HG03521 (cell line): ENCODE measurements around the gene ATXN3.

Experiments used
- ATAC-seq: cut with Tn5 transposase; IDR thresholded peaks from one replicate; pipeline ENCODE4 v1.9.1; 2021; ENCODE audit warnings: mild to moderate bottlenecking, moderate library complexity; ENCODE audit not compliant: unreplicated experiment

The ATXN3 gene

DNA sequence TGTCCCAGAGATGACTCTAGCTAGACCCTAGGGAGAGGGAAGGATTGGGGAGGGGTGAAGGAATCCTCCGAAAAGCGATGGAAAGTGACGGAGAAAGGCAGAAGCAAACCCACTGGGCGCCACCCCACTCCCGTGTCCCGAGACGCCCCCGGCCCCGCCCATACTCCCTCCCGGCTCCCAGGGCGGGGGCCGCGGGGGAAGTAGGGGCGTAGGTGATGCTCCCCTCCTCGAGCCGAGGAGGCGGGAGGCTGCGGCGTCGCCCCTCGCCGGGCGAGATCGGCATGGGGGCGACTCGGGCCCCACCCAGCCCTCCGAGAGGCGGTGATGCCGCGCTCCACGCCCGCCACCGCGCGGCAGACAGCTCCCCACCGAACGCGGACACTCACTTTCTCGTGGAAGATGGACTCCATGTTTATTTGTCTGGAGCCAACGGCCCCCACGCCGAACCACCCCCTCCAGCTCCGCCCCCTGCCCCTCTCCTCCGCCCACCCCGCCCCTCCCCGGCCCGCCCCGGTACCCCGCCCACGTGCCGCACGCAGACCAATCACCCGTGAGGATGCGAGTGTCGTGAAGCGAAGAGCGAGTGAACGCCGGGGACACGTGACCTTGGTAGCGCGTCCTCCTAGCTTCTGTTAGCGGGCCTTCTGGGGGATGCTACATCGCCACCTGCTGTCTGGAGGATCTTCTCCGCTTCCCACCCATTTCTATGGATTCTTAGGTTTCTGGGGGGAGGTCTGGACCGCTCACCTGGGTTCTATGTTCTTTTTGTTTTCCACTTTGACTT lies at the start of gene ATXN3:
TSS of gene ATXN3 (minus strand) at position 440 of the 784 bp plus-strand sequence. CDS start at position 410, 30 bp downstream.
- ATAC-seq: peak; percentile 93

DNA sequence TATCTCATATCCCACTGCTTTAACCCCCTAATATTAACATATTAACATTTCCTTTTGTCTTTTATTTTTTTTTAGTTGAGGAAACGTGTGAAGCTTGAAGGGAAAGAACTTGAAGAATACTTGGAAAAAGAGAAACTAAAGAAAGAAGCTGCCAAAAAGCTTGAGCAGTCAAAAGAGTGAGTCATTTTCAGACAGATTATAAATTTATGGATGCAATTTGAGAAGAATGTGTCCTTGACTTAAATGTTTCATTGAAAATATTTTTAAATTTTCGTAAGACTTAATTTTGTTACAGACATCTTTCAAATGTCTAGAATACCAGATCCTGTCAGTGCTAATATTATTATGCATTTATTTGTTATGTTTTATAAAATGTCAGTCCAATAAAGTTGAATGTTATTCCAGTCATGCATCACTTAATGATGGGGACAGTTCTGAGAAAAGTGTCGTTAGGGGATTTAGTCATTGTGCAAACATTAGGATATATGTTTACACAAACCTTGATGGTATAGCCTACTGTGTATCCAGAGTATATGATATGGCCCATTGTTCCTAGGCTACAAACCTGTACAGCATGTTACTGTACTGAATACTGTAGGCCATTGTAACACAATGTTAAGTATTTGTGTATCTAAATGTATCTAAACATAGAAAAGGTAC lies 48.0 kb upstream of the ATXN3 start:
- no peak for ATAC-seq

DNA sequence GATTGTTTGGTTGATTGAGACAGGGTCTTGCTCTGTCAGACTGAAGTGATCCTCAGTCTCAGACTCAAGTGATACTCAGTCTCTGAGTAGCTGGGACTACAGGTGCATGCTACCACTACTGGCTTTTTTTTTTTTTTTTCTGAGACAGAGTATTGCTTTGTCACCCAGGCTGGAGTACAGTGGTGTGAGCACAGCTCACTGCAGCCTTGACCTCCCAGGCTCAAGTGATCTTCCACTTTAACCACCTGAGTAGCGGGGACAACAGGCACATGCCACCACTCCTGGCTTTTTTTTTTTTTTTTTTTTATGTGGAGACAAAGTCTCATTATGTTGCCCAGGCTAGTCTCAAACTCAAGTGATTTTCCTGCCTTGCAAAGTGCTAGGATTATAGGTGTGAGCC lies 47.2 kb upstream of the ATXN3 start:
- ATAC-seq: no peak

DNA sequence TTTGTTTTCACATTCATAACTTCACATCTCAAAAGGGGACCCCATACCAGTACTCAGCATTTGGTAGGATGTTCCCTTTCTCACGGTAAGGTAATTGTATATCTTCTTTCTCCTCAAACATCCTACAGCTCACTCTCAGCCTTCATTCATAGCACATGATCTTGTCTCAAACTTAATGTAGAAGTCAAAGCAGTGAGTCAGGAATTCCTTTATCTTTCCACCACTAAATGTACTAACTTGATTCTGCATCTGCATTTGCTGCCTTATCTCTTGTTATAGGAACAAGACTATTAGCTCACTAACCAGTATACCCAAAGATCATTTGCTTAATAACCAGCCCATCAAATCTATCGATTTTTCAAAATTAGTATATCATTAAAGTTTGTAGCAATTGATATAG lies 38.3 kb upstream of the ATXN3 start:
- no peak for ATAC-seq

DNA sequence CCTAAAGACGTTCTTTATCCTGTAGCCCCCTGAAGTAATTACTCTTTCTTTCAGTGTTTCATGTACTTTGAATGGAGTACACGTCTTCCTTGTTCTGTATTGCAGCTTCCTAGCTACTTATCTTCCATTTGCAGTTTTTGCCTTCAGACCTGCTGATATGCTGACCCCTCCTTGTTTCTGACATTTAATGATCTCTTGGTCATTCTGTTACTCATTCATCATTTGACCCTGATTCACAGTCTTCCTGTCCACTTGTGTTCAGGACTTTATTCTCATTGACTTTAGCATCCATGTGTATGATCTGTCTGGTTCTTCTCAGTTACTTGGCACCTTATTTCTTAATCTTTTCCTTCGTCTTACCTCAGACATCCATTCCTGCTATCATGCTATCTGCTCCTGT lies 37.6 kb upstream of the ATXN3 start:
- ATAC-seq: no peak

DNA sequence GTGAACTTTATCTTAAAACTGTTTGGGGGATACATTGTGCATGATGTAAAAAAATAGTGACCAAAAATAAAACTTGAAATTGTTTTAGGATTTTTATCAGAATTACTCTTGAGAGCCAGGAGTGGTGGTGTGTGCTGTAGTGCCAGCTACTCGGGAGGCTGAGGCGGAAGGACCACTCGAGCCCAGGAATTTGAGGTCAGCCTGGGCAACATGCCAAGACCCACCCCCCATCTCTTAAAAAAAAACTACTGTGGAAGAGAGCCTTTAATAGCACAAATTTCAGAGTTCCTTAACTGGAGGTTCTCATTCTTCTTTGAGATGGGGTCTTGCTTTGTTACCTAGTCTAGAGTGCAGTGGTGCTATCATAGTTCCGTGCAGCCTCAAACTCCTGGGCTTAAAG lies 36.9 kb upstream of the ATXN3 start:
- ATAC-seq: no peak

DNA sequence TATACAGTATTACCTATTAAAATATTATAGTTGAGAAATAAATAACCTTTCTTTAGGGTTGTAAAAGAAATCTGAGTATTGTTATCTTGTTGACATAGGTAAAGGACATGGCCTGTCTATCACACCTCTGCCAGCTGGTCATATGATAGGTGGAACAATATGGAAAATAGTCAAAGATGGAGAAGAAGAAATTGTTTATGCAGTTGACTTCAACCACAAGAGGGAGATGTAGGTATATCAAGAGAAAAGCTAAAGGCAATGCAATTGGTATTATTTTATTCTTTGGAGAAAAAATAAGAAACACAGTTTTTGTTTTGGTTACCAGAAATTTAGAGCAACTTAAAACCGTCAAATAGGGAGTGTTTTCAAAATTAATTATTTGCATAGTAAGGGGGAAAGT lies 28.9 kb upstream of the ATXN3 start:
- ATAC-seq: no peak

DNA sequence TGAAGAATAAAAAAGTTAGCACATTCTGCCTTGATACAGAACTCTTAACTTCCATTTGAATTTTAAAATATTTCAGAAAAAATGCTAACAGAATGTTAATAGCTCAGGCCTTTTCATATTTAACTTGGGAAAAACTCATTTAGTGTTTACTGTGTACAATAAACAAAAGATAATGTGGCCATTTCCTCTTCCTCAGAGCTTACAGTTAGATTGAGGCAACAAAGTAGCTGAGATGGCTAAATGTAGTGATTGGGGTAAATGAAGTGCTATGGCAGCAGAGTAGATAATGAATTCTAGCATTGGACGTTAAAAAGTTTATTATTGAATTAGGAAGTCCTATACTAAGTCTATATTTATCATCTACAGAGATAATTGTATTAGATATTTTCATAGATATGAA lies 28.1 kb upstream of the ATXN3 start:
- no peak for ATAC-seq

DNA sequence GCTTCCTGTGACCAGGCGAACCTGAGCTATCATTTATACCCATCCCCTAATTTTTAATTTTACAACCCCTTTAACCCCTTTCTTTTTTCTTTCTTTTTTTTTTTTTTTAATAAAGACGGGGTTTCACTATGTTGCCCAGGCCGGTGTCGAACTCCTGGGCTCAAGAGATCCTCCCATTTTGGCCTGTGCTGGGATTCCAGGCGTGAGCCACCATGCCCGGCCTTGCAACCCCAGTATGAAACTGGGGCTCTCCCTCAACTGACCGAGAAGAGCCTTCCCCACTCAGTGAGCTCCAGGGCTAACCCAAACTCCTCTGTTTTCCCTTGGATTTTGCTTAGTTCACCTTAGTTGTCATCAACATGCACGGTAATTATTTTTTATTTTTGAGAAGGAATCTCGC lies 16.4 kb upstream of the ATXN3 start:
- ATAC-seq: no peak

DNA sequence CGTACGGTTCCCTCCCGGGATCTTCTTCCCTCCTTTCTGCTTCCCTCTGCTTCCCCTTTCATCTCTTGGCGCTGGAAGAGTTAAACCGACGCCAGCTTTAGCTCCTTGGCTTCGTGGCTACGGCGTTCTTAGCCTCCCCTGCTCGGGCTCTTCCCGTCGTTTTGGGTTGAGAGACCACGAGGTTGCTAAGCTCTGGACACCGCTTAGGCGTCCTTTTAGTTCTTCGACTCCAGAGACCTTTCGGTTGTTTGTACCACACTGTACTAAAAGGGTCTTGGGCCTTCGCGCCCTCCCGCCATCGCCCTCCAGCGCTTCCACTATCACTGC lies 15.9 kb upstream of the ATXN3 start:
- peak; percentile 8 for ATAC-seq

DNA sequence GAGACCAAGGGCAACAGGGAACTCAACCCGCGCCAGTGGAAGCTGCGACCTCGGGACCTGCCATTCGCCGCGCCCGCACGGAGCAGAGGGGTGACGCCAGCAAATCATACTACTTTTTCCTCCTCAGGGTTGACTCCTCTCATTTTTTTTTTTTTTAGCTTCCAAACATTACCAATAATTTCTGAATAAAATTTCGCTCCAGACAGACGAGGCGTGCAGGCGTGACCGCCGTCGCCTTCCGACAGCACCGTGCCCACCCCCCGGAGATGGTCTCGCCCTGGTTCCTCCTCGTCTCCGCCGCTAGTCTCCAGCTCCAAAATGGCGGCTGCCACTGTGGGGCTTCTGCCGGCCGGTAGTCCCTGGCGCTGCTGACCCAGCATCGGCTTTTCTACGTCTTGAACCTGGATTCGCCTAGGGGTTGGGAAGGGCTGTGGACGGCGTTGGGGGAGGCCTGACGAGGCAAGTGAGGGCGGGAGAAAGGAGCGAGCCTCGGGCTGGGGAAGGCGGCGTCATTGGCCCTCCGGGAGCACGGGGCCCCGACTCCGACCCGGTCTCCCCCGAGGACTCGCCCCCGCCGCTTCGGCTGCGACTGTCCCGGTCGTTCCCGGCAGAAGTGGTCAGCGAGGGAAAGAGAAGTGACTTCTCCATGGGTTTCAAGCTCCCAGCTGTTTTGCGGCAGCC lies 15.4 kb upstream of the ATXN3 start, which contains the start of the genes CPSF2 and NDUFB1:
TSS of gene CPSF2 (plus strand) at position 300 of the 681 bp plus-strand sequence. CDS start 9,016 bp downstream, outside the sequence.
TSS of gene NDUFB1 (minus strand) at position 37 of the 681 bp plus-strand sequence. CDS start 4,069 bp downstream, outside the sequence.
- ATAC-seq: peak; percentile 91

DNA sequence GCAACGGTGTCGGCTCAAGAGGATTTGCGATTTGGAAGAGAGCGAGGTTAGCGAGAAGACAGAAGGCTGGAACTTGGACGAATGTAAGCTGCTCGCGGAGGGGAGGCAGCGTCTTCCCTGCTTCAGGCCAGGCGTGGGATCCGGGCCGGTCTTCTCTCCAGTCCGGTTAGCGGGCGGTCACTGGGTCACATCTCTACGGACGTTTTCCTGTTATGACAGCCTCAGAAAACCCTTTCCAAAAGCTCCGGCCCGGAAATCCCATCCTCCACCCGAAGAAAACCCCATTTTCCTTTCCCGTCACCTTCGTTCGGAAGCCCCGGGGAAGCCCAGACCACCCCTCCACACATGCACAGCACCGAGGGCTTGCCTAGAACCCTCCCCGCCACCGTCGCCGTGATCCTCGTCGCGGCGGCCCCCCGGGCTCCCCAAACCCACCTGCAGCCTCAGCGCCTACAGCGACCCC lies 14.9 kb upstream of the ATXN3 start:
- no peak for ATAC-seq

DNA sequence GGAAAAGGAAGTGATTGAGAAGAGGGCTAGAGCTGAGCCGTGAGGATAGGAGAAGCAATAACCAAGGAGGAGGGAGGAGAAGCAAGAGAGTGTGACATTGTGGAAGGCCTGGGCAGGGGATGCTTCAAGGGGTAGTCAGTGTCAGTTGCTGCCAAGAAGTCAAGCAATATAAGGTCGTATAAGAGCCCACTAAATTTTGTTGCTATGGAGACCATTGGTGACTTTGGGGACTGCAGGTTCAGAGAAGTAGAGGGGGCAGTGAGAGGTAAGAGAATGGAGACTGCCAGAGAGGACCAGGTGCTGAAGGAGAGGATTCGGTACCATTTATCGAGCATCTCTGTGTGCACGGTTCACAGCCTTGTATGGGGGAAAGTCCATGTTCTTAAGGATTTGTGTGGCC lies 3.1 kb upstream of the ATXN3 start:
- no peak for ATAC-seq

DNA sequence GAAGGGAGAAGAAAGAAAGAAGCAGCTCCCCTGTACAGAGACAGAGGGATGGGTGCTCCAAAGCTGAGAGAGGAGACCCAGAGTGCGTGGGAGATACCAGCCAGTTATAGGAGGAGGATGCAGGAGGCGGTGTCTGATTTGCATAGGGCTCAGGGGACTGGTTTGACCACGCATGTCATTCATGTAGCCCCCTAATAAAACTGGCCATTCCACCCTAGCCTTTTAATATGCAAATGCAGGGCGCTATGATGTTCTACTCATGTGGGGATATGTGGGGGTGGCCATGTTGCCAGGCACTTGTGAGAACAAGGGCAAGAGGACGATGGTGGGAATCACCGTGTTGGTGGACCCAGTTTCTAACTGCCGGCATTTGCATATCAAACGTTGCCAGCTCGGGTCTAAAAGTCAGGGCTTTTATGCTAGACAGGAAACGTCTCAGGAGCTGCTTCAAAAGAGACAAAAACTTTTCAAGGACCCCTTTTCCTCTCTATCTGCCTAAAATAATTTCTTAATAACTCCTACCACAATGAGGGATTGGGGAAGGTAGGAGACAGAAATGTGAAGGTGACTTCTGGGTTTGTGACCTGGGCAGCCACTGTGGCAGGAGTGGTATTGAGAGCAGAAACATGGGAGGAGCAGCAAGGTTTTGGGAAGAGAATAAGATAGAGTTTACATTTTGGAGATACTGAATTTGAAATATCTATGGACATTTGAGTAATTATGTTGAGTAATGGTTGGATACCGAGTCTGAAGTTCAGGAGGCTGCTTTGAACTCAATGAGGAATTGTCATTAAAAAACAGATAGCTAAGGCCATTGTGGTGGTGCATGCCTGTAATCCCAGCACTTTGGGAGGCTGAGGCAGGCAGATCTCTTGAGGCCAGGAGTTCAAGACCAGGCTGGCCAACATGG lies 2.2 kb upstream of the ATXN3 start:
- no peak for ATAC-seq

DNA sequence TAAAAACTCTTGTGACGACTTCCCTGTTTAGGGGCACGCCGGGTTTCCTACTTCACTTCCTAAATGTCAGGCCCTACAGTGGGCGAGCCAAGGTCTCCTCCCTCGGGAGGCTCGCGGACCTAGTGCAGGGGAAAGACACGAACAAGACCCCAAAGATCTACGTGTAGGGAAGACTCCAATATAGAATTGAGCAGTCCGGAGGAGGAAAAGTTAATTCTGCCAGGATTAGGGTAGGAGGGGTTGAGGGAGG lies 564 bp downstream of the ATXN3 start:
- peak; percentile 7 for ATAC-seq

DNA sequence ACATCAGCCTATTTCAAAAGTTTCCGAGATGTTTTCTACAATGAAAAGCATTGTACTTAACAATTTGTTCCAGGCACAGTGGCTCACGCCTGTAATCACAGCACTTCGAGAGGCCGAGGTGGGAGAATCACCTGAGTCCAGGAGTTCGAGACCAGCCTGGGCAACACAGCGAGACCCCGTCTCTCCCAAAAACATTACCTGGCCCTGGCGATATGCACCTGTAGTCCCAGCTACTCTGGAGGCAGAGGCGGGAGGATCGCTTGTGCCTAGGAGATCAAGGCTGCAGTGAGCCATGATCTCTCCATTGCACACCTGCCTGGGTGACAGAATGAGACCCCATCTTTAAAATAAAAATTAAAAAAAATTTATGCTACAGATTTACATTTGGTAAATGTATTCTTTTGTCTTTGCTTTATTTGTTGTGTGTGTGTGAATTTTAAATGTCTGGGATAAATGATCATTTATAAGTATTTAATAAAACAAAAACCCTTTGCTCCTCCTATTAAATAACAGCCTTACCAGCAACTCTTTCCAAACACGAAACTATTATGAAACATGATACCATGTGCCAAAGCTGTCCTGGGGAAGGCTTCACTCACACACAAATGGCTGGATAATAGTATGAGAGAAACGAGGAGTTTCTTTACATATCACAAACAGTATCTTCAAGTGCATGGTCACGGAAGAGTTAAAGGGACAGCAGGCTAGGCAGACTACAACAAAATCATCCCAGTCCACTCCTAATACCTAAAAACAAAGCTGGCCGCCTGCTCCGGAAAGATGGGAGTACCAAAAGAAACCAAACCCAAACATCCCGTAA lies 1.1 kb downstream of the ATXN3 start:
- no peak for ATAC-seq

DNA sequence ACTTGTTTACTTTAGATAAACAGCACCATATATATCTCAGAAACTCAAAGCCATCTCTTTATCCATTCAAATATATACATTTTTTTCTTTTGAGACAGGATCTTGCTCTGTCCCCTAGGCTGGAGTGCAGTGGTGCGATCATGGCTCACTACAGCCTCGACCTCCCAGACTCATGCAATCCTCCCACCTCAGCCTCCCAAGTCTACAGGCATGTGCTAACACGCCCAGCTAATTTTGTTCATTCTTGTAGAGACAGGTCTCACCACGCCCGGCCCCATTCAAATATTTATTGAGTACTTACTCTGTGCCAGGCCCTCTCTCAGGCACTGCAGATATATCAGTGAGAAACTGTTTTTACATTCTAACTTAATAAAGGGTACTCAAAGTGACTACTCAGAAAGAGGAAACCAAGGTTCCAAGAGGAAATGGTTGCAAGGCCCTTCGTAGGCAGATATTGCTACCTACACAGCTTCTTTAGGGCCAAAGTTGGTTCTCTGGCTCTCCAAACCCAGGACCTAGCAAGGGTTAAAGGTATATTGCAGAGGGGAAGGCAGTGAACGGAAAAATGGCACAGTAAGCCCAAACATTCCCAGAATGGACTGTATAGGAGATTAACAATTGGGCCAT lies 2.9 kb downstream of the ATXN3 start:
- no peak for ATAC-seq

DNA sequence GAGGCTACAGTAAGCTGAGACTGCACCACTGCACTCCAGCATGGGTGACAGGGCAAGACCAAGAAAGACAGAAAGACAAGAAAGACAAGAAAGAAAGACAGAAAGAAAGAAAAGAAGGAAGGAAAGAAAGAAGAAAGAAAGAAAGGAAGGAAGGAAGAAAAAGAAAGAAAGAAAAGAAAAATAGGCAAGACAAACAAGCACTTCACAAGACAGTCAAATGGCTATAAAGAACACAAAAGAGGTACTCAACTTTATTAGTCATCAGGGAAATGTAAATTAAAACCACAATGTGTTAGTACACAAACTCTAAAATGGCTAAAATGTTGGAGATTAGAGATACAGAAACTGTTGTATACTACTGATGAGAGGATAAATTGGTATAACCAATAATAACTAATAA lies 6.6 kb downstream of the ATXN3 start:
- no peak for ATAC-seq

DNA sequence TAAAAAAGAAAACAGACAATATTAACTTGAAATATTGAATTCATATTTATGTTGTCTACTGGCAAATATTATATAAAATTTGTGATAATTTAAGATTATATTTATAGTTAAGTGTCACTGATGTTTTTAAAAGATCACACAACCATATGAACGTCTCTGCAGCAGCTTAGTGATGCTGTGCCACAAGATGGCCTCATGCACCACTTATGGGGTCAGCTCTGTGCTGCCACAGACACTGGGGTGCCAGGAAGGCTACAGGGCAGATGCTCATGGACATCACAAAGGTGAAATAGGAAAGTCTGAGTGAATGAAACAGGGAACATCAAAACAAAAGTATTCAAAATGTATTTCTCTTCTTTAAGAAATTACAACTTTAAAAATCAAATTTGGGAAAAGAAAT lies 13.1 kb downstream of the ATXN3 start:
- ATAC-seq: no peak

DNA sequence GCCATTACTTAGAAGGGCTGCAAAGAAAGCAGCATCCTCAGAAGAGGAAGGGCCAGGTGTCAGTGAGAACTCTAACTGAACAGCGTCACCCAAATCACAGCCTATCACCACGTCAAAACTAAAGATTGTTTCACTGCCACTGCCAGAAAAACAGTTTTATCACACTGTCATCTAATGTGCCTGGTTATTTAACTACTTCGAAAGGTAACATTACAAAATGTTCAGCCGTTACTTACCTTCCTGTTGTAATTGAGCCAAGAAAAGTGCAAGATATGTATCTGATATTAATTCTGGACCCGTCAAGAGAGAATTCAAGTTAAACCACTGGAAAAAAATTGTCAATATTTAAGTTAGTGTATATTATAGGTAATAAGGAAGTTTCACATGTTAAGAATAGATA lies 17.9 kb downstream of the ATXN3 start:
- no peak for ATAC-seq
